WTC11 (cell line): ENCODE results near the gene DAP3. TPM values are rescaled to one million over a fixed set of nuclear protein-coding genes. Genes with fewer than 3 reads are reported as not detected.

Source experiments
- ATAC-seq: fragments of 200-7000 bp; cut with Tn5 transposase; 2 replicates; pipeline ENCODE4 v1.10.0; 2021; ENCODE audit warnings: mild to moderate bottlenecking, moderate library complexity
- CTCF ChIA-PET: fragments of 300-600 bp; sonication (Branson Sonifier 250); formaldehyde crosslinking; loops from one replicate; lab custom pipeline; 2021; ENCODE audit warnings: antibody characterized with exemption; lab: Charles Lee
- POLR2A ChIA-PET: fragments of 350-600 bp; sonication (Branson Sonifier 250); formaldehyde crosslinking; loops from one replicate; lab custom pipeline; 2021; ENCODE audit warnings: antibody characterized with exemption; lab: Charles Lee
- DNase-seq: peaks from one replicate; pipeline ENCODE4 v3.0.0; 2021; ENCODE audit warnings: low spot score
- H3K27ac Mint-ChIP-seq: 2 replicates; pipeline ENCODE4 v1.8.0; 2021; ENCODE audit warnings: mixed read lengths
- H3K27me3 Mint-ChIP-seq: 2 replicates; pipeline ENCODE4 v1.8.0; 2021; ENCODE audit warnings: low read depth, mild to moderate bottlenecking, moderate library complexity, mixed read lengths
- H3K36me3 Mint-ChIP-seq: 2 replicates; pipeline ENCODE4 v1.8.0; 2021; ENCODE audit warnings: mixed read lengths
- H3K4me1 Mint-ChIP-seq: 2 replicates; pipeline ENCODE4 v1.8.0; 2022; ENCODE audit warnings: mixed read lengths
- H3K4me3 Mint-ChIP-seq: 2 replicates; pipeline ENCODE4 v1.8.0; 2021; ENCODE audit warnings: mild to moderate bottlenecking, moderate library complexity, mixed read lengths
- H3K9me3 Mint-ChIP-seq: 2 replicates; pipeline ENCODE4 v1.8.0; 2021; ENCODE audit warnings: mixed read lengths
- ARID4B ChIP-seq: sonication (generic); formaldehyde crosslinking; IDR thresholded peaks from 2 replicates; pipeline ENCODE4 v1.8.0; 2023; ENCODE audit warnings: missing genetic modification reagents, mild to moderate bottlenecking, borderline replicate concordance
- FOXK1 ChIP-seq: sonication (generic); formaldehyde crosslinking; IDR thresholded peaks from 2 replicates; pipeline ENCODE4 v1.8.0; 2022; ENCODE audit warnings: mild to moderate bottlenecking, moderate library complexity, missing genetic modification reagents
- FOXP1 ChIP-seq: sonication (generic); formaldehyde crosslinking; IDR thresholded peaks from 2 replicates; pipeline ENCODE4 v1.8.0; 2022; ENCODE audit warnings: missing genetic modification reagents, mild to moderate bottlenecking, moderate library complexity, borderline replicate concordance
- GTF2I ChIP-seq: fragments of 250-450 bp; sonication (Bioruptor Pico); conservative IDR thresholded peaks from 2 replicates; pipeline ENCODE4 v1.4.0; 2021; ENCODE audit warnings: mild to moderate bottlenecking
- JUN ChIP-seq: sonication (generic); formaldehyde crosslinking; IDR thresholded peaks from 2 replicates; pipeline ENCODE4 v1.8.0; 2023; ENCODE audit warnings: mild to moderate bottlenecking, missing genetic modification reagents
- MAX ChIP-seq: sonication (generic); formaldehyde crosslinking; IDR thresholded peaks from 2 replicates; pipeline ENCODE4 v1.8.0; 2022; ENCODE audit warnings: mild to moderate bottlenecking, missing genetic modification reagents
- NFATC4 ChIP-seq: fragments of 250-450 bp; sonication (Bioruptor Pico); IDR thresholded peaks from 2 replicates; pipeline ENCODE4 v1.9.0; 2021; ENCODE audit warnings: mild to moderate bottlenecking
- NFYB ChIP-seq: sonication (generic); formaldehyde crosslinking; conservative IDR thresholded peaks from 2 replicates; pipeline ENCODE4 v1.8.0; 2022; ENCODE audit warnings: low read depth, missing genetic modification reagents
- PRRX2 ChIP-seq: fragments of 250-450 bp; sonication (Bioruptor Pico); IDR thresholded peaks from 2 replicates; pipeline ENCODE4 v1.8.0; 2021; ENCODE audit warnings: mild to moderate bottlenecking
- RELA ChIP-seq: sonication (generic); formaldehyde crosslinking; IDR thresholded peaks from 2 replicates; pipeline ENCODE4 v1.8.1; 2022; ENCODE audit warnings: missing genetic modification reagents, mild to moderate bottlenecking, borderline replicate concordance
- SMAD3 ChIP-seq: sonication (generic); formaldehyde crosslinking; IDR thresholded peaks from 2 replicates; pipeline ENCODE4 v1.8.0; 2022; ENCODE audit warnings: missing genetic modification reagents, mild to moderate bottlenecking, borderline replicate concordance
- USF1 ChIP-seq: sonication (generic); formaldehyde crosslinking; IDR thresholded peaks from 2 replicates; pipeline ENCODE4 v1.8.0; 2022; ENCODE audit warnings: mild to moderate bottlenecking, missing genetic modification reagents
- ZBTB21 ChIP-seq: sonication (generic); formaldehyde crosslinking; IDR thresholded peaks from 2 replicates; pipeline ENCODE4 v1.8.1; 2023; ENCODE audit warnings: mild to moderate bottlenecking, missing genetic modification reagents, borderline replicate concordance
- ZNF121 ChIP-seq: sonication (generic); formaldehyde crosslinking; IDR thresholded peaks from 2 replicates; pipeline ENCODE4 v1.8.0; 2023; ENCODE audit warnings: missing genetic modification reagents
- ZNF138 ChIP-seq: sonication (generic); formaldehyde crosslinking; conservative IDR thresholded peaks from 2 replicates; pipeline ENCODE4 v1.8.1; 2022; ENCODE audit warnings: mild to moderate bottlenecking, moderate library complexity, missing genetic modification reagents
- ZNF281 ChIP-seq: sonication (generic); formaldehyde crosslinking; IDR thresholded peaks from 2 replicates; pipeline ENCODE4 v1.8.0; 2023; ENCODE audit warnings: mild to moderate bottlenecking, missing genetic modification reagents
- ZNF512 ChIP-seq: sonication (generic); formaldehyde crosslinking; IDR thresholded peaks from 2 replicates; pipeline ENCODE4 v1.8.1; 2022; ENCODE audit warnings: missing genetic modification reagents, borderline replicate concordance
- total RNA-seq: library from RNA; stranded (reverse); gene quantifications from 3 replicates; pipeline ENCODE4 v1.2.3, GENCODE V29; 2021

Gene DAP3
- total RNA-seq, 1 experiment from 2014 or later, result 109 TPM

- no peak for DNase-seq
- TF ChIP-seq ZNF512 (no peak), ZNF121 (CRISPR knock-in tag) (peak; percentile 53; the same call in 1 of the 2 replicates)
- H3K27me3 Mint-ChIP-seq, result no peaks in the 10 kb centered on the region
- H3K4me1 Mint-ChIP-seq, result no peaks in the 10 kb centered on the region
- H3K9me3 Mint-ChIP-seq, result no peaks in the 10 kb centered on the region
- ChIA-PET POLR2A (no interaction called here), CTCF (no interaction called here)
- no peak overlapping the region for H3K4me3 Mint-ChIP-seq
- no peak for ATAC-seq
- H3K27ac Mint-ChIP-seq, result no peak overlapping the region
- H3K36me3 Mint-ChIP-seq, result peaks cover 28% of the 10 kb centered on the region
These were observed 52.1 kb downstream of the DAP3 start for GRCh38 chr1:155740995-155741394.

GRCh38 chr1:155741908-155742307, 53.0 kb downstream of the DAP3 start:
- Mint-ChIP-seq H3K27ac (no peak overlapping the region), H3K9me3 (no peaks in the 10 kb centered on the region), H3K4me1 (no peaks in the 10 kb centered on the region), H3K36me3 (peaks cover 19% of the 10 kb centered on the region), H3K4me3 (no peak overlapping the region), H3K27me3 (no peaks in the 10 kb centered on the region)
- POLR2A ChIA-PET, result no interaction called here
- ATAC-seq, result no peak
- no peak for DNase-seq
- TF ChIP-seq MAX (CRISPR knock-in tag) (no peak), USF1 (CRISPR knock-in tag) (no peak), ZNF512 (no peak), ZNF281 (CRISPR knock-in tag) (no peak), JUN (CRISPR knock-in tag) (no peak), ZNF121 (CRISPR knock-in tag) (peak; percentile 58; the same call in 1 of the 2 replicates)
- CTCF ChIA-PET, result interaction anchor here (0.5 to 0.6 kb wide), 2 partner anchors 344 to 461 kb away, joined by 3 to 6 read pairs; no protein-coding TSS in a partner anchor

GRCh38 chr1:155744711-155745283, 55.9 kb downstream of the DAP3 start:
- POLR2A ChIA-PET, result no interaction called here
- no peaks in the 10 kb centered on the region for H3K27me3 Mint-ChIP-seq
- no peak for ATAC-seq

More at GRCh38 chr1:155744711-155745283, 55.9 kb downstream of the DAP3 start:
- Mint-ChIP-seq H3K4me1 (no peaks in the 10 kb centered on the region), H3K9me3 (no peaks in the 10 kb centered on the region), H3K27ac (peak overlapping the region; percentile 41; the same call in 1 of the 2 replicates), H3K4me3 (peak overlapping the region; percentile 91), H3K36me3 (peaks cover 12% of the 10 kb centered on the region; the same call in 1 of the 2 replicates)
- TF ChIP-seq ARID4B (CRISPR knock-in tag) (no peak), NFYB (CRISPR knock-in tag) (no peak), SMAD3 (CRISPR knock-in tag) (no peak), ZNF121 (CRISPR knock-in tag) (no peak), NFATC4 (CRISPR knock-in tag) (no peak), ZBTB21 (CRISPR knock-in tag) (no peak), PRRX2 (no peak), ZNF138 (CRISPR knock-in tag) (no peak), FOXK1 (CRISPR knock-in tag) (no peak), GTF2I (CRISPR knock-in tag) (no peak), RELA (no peak), FOXP1 (CRISPR knock-in tag) (no peak)
- no peak for DNase-seq
- CTCF ChIA-PET, result interaction anchor here (0.6 to 1.1 kb wide), 3 partner anchors 16 to 1744 kb away, joined by 3 to 6 read pairs (median 4); no protein-coding TSS in a partner anchor
